ENCODE results near the gene SIL1. TPM values are rescaled to one million over a fixed set of nuclear protein-coding genes. Genes with fewer than 3 reads are reported as not detected.
A peak's percentile ranks its signal among the peaks of the same experiment; 100 is the strongest.
"Not testable (repeated sequence)": the region's sequence is repeated elsewhere in the genome, so short reads cannot be mapped to it uniquely, and the experiment has no call there.

Gene SIL1
- polyA plus RNA-seq, 4 donors = 47.9 to 58.9 (median 52.1) TPM

- DNase-seq (ENCODE audit: low read depth in 4 of 4, low spot score in 3 of 4) = no peak
Measured at GRCh38 chr5:139113892-139114291, 84.3 kb downstream of the SIL1 start.

- DNase-seq (ENCODE audit: low read depth in 4 of 4, low spot score in 3 of 4) = not testable (repeated sequence)
Measured at GRCh38 chr5:139112362-139112761, 85.8 kb downstream of the SIL1 start.

- no peak for DNase-seq (ENCODE audit: low read depth in 4 of 4, low spot score in 3 of 4)
Measured at GRCh38 chr5:139110526-139111168, 87.5 kb downstream of the SIL1 start.

GRCh38 chr5:139108063-139108824 is 89.9 kb downstream of the SIL1 start:
- DNase-seq (ENCODE audit: low read depth in 4 of 4, low spot score in 3 of 4) = no peak

GRCh38 chr5:139105621-139106071 is 92.5 kb downstream of the SIL1 start:
- DNase-seq (ENCODE audit: low read depth in 4 of 4, low spot score in 3 of 4) = peak in 2 of 4 donors; percentile 48 to 51

- DNase-seq (ENCODE audit: low read depth in 4 of 4, low spot score in 3 of 4) = no peak
Measured at GRCh38 chr5:139104577-139105276, 93.4 kb downstream of the SIL1 start.

- no peak for DNase-seq (ENCODE audit: low read depth in 4 of 4, low spot score in 3 of 4)
Measured at GRCh38 chr5:139103762-139104161, 94.4 kb downstream of the SIL1 start.

GRCh38 chr5:139100825-139101224 is 97.3 kb downstream of the SIL1 start:
- DNase-seq (ENCODE audit: low read depth in 4 of 4, low spot score in 3 of 4) = no peak

- DNase-seq (ENCODE audit: low read depth in 4 of 4, low spot score in 3 of 4) = no peak
Measured at GRCh38 chr5:139094154-139095131, 103.7 kb downstream of the SIL1 start.

- no peak for DNase-seq (ENCODE audit: low read depth in 4 of 4, low spot score in 3 of 4)
Measured at GRCh38 chr5:139092741-139093343, 105.3 kb downstream of the SIL1 start.

- no peak for DNase-seq (ENCODE audit: low read depth in 4 of 4, low spot score in 3 of 4)
Measured at GRCh38 chr5:139091439-139092156, 106.6 kb downstream of the SIL1 start.

GRCh38 chr5:139090581-139090980 is 107.6 kb downstream of the SIL1 start:
- no peak for DNase-seq (ENCODE audit: low read depth in 4 of 4, low spot score in 3 of 4)

GRCh38 chr5:139088024-139088423 is 110.1 kb downstream of the SIL1 start:
- no peak for DNase-seq (ENCODE audit: low read depth in 4 of 4, low spot score in 3 of 4)

GRCh38 chr5:139082813-139083498 is 115.2 kb downstream of the SIL1 start:
- no peak for DNase-seq (ENCODE audit: low read depth in 4 of 4, low spot score in 3 of 4)

GRCh38 chr5:139079991-139080610 is 118.1 kb downstream of the SIL1 start:
- no peak for DNase-seq (ENCODE audit: low read depth in 4 of 4, low spot score in 3 of 4)

GRCh38 chr5:139079225-139079990 is 118.8 kb downstream of the SIL1 start:
- DNase-seq (ENCODE audit: low read depth in 4 of 4, low spot score in 3 of 4) = no peak

GRCh38 chr5:139078345-139078744 is 119.8 kb downstream of the SIL1 start:
- DNase-seq (ENCODE audit: low read depth in 4 of 4, low spot score in 3 of 4) = no peak
